Fibroblast of lung (primary cell): ENCODE data around the gene PGAP1.

Experiments used
- EZH2 ChIP-seq: IDR thresholded peaks from 2 replicates; pipeline ENCODE4 v1.5.1; 2012; ENCODE audit warnings: low read length, control low read depth, mild to moderate bottlenecking; ENCODE audit errors: missing control alignments
- TF ChIP-seq, protein P1 (sequence below), 2 donors: IDR thresholded peaks in 1 of 2; conservative IDR thresholded peaks in 1 of 2; 1 replicate in 1 of 2; 2 replicates in 1 of 2; pipeline ENCODE4 v1.5.1; 2011 to 2012; ENCODE audit warnings: low read length in 2 of 2, control low read depth in 1 of 2, inconsistent platforms in 1 of 2, low read depth in 1 of 2, mild to moderate bottlenecking in 1 of 2

DNA sequence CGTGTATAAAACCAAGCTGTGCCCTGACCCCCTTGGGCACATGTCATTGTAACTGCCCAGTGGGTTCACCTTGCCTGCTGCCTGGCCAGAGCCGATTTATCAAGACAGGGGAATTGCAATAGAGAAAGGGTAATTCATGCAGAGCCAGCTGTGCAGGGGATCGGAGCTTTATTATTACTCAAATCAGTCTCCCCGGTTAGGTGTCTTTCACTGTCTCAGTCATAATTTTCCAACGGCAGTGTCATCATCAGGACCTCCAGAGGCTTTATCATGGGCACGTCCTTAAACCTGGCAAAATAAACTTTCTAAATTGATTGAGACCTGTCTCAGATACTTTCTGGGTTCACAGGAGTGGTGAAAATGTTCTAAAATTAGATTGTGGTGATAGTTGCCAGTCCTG is 29.6 kb upstream of the PGAP1 start:
- no peak for TF ChIP-seq EZH2
- TF ChIP-seq, protein P1, sequence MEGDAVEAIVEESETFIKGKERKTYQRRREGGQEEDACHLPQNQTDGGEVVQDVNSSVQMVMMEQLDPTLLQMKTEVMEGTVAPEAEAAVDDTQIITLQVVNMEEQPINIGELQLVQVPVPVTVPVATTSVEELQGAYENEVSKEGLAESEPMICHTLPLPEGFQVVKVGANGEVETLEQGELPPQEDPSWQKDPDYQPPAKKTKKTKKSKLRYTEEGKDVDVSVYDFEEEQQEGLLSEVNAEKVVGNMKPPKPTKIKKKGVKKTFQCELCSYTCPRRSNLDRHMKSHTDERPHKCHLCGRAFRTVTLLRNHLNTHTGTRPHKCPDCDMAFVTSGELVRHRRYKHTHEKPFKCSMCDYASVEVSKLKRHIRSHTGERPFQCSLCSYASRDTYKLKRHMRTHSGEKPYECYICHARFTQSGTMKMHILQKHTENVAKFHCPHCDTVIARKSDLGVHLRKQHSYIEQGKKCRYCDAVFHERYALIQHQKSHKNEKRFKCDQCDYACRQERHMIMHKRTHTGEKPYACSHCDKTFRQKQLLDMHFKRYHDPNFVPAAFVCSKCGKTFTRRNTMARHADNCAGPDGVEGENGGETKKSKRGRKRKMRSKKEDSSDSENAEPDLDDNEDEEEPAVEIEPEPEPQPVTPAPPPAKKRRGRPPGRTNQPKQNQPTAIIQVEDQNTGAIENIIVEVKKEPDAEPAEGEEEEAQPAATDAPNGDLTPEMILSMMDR (conservative IDR thresholded peaks at IDR 0.05 in 1 of 2, IDR thresholded peaks at IDR 0.05 in 1 of 2; ENCODE audit: low read depth in 1 of 2, low read length in 2 of 2) = no peak
